Urothelium cell line (cell line): ENCODE data around the gene ZGPAT.

ENCODE experiments used
- DNase-seq: peaks from one replicate; pipeline ENCODE4 v3.0.0; 2011; ENCODE audit warnings: low spot score, mixed read lengths
- FAIRE-seq: peaks from 2 replicates; lab custom pipeline; 2011; peaks lifted over from hg19 to GRCh38; lab: Jason Lieb, UNC

ZGPAT gene

GRCh38 chr20:63691711-63692435 lies 16.0 kb upstream of the ZGPAT start:
- no peak for FAIRE-seq
- DNase-seq, result no peak

GRCh38 chr20:63692436-63693082 lies 15.3 kb upstream of the ZGPAT start:
- DNase-seq, result peak; percentile 45

GRCh38 chr20:63693083-63693732 lies 14.6 kb upstream of the ZGPAT start:
- no peak for DNase-seq
- peak; percentile 99 for FAIRE-seq

More at GRCh38 chr20:63692436-63693082, 15.3 kb upstream of the ZGPAT start:
- no peak for FAIRE-seq

GRCh38 chr20:63693733-63694583 lies 13.9 kb upstream of the ZGPAT start:
- FAIRE-seq, result no peak
- no peak for DNase-seq

- FAIRE-seq (no peak), DNase-seq (no peak)
Measured at GRCh38 chr20:63694584-63695423, 13.0 kb upstream of the ZGPAT start.

DNA sequence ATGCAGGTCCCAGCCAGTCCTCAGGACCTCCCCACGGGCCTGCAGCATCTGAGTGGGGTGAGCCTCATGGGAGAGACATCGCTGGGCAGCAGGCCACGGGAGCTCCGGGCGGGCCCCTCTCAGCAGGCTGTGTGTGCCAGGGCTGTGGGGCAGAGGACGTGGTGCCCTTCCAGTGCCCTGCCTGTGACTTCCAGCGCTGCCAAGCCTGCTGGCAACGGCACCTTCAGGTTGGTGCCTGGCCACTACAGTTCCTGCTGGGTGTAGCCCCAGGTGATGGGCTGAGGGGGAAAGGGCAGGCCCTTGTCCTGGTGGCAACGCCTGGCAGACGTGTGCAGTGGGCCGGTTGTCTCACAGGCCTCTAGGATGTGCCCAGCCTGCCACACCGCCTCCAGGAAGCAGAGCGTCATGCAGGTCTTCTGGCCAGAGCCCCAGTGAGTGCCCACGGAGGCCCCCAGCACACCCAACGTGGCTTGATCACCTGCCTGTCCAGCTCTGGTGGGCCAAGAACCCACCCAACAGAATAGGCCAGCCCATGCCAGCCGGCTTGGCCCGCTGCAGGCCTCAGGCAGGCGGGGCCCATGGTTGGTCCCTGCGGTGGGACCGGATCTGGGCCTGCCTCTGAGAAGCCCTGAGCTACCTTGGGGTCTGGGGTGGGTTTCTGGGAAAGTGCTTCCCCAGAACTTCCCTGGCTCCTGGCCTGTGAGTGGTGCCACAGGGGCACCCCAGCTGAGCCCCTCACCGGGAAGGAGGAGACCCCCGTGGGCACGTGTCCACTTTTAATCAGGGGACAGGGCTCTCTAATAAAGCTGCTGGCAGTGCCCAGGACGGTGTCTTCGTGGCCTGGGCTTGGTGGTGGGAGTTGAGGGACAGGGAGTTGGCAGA lies 12.2 kb upstream of the ZGPAT start:
- DNase-seq (no peak), FAIRE-seq (no peak)

GRCh38 chr20:63696306-63696627 lies 11.6 kb upstream of the ZGPAT start:
- FAIRE-seq (no peak), DNase-seq (no peak)

DNA sequence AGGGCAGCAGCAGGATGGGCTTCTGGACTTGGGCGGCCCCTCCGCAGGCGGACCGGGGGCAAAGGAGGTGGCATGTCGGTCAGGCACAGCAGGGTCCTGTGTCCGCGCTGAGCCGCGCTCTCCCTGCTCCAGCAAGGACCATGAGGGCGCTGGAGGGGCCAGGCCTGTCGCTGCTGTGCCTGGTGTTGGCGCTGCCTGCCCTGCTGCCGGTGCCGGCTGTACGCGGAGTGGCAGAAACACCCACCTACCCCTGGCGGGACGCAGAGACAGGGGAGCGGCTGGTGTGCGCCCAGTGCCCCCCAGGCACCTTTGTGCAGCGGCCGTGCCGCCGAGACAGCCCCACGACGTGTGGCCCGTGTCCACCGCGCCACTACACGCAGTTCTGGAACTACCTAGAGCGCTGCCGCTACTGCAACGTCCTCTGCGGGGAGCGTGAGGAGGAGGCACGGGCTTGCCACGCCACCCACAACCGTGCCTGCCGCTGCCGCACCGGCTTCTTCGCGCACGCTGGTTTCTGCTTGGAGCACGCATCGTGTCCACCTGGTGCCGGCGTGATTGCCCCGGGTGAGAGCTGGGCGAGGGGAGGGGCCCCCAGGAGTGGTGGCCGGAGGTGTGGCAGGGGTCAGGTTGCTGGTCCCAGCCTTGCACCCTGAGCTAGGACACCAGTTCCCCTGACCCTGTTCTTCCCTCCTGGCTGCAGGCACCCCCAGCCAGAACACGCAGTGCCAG lies 11.0 kb upstream of the ZGPAT start, which contains the start of gene TNFRSF6B:
TSS of gene TNFRSF6B (plus strand) at position 25 of the 729 bp plus-strand sequence. CDS start at position 141, 116 bp downstream.
- FAIRE-seq, result no peak
- no peak for DNase-seq

DNA sequence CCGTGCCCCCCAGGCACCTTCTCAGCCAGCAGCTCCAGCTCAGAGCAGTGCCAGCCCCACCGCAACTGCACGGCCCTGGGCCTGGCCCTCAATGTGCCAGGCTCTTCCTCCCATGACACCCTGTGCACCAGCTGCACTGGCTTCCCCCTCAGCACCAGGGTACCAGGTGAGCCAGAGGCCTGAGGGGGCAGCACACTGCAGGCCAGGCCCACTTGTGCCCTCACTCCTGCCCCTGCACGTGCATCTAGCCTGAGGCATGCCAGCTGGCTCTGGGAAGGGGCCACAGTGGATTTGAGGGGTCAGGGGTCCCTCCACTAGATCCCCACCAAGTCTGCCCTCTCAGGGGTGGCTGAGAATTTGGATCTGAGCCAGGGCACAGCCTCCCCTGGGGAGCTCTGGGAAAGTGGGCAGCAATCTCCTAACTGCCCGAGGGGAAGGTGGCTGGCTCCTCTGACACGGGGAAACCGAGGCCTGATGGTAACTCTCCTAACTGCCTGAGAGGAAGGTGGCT lies 10.4 kb upstream of the ZGPAT start:
- DNase-seq (no peak), FAIRE-seq (no peak)

DNA sequence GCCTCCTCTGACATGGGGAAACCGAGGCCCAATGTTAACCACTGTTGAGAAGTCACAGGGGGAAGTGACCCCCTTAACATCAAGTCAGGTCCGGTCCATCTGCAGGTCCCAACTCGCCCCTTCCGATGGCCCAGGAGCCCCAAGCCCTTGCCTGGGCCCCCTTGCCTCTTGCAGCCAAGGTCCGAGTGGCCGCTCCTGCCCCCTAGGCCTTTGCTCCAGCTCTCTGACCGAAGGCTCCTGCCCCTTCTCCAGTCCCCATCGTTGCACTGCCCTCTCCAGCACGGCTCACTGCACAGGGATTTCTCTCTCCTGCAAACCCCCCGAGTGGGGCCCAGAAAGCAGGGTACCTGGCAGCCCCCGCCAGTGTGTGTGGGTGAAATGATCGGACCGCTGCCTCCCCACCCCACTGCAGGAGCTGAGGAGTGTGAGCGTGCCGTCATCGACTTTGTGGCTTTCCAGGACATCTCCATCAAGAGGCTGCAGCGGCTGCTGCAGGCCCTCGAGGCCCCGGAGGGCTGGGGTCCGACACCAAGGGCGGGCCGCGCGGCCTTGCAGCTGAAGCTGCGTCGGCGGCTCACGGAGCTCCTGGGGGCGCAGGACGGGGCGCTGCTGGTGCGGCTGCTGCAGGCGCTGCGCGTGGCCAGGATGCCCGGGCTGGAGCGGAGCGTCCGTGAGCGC lies 9.8 kb upstream of the ZGPAT start:
- FAIRE-seq (no peak), DNase-seq (no peak)

DNA sequence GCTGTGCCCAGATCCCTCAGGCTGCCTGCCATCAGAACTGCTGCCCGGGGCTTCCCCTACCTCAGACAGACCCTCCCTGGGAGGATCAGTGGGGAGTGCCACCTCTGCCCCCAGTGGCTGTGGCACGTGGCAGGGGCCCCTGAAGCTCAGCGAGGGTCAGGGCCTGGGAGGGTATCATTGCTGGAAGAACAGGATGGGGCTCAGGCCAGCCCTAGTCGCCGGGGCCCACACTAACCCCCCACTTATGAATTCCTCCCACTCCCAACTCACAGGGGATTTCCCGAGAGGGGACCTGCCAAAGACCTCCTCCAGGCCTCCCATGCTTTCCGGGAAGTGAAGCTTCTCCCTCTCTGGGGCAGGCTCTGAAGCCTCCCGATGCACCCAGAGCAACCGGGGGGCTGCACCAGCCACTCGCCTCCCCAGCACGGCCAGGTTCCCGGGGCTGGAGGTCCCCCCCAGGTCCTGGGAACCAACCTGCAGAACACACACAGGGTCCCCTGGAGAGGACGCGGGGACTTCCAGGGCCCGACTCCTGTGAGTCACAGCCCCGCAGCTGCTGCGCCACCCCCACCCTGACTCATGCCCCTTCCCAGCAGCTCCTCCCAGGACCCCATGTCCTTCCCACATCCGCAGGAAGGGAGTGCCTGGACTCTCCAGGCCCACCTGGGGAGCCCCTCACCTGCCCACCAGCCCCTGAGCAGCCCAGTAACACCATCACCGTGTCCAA lies 8.9 kb upstream of the ZGPAT start:
- DNase-seq, result peak; percentile 93
- no peak for FAIRE-seq

DNA sequence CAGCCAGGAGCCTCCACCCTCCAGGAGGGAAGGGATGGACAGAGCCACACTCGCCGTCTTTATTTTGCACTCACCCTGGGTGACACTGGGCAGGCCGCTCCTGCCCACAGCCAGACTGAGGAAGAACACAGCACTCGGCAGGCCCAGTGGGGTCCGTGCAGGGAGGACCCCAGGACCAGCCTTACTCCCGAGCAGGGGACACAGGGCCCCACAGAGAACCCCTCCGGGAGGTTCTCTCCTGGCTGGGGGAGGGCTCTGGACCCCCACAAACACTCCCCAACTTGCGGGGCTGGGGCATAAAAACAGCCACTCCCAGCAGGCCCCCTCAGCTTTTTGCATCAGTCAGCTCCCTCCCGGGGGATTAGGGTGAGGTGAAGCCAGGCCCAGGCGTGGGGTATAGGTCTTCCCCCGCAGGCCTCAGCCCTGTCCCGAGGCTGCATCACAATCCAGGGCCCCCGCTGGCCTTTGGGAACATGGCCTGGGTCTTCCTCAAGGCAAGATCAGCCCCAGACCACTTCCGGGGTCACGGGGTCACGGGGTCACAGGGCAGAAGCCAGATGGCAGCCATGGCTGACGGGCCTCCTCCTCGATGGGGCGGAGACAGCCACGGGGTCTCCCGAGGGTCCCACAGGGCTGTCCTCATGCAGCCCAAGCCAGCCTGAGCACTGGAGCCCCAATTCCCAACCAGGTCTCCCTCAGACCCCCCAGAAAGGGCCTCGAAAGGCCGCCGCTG lies 8.2 kb upstream of the ZGPAT start:
- no peak for DNase-seq
- FAIRE-seq, result no peak

- FAIRE-seq (no peak), DNase-seq (no peak)
Measured at GRCh38 chr20:63700199-63701050, 7.4 kb upstream of the ZGPAT start.

DNA sequence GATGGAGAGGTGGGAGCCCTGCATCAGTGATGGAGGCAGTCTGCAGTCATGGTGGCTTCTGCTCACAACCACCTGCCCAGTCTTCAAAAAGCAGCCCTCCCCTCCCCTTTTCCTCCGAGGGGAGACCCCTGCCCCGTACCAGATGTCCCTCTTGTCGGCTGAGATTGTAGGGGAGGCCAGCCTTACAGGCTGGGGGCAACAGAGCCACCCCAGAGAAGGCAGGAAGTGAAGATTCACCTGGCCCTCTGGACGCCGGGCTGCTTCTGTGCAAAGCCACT lies 6.8 kb upstream of the ZGPAT start:
- FAIRE-seq (no peak), DNase-seq (no peak)

DNA sequence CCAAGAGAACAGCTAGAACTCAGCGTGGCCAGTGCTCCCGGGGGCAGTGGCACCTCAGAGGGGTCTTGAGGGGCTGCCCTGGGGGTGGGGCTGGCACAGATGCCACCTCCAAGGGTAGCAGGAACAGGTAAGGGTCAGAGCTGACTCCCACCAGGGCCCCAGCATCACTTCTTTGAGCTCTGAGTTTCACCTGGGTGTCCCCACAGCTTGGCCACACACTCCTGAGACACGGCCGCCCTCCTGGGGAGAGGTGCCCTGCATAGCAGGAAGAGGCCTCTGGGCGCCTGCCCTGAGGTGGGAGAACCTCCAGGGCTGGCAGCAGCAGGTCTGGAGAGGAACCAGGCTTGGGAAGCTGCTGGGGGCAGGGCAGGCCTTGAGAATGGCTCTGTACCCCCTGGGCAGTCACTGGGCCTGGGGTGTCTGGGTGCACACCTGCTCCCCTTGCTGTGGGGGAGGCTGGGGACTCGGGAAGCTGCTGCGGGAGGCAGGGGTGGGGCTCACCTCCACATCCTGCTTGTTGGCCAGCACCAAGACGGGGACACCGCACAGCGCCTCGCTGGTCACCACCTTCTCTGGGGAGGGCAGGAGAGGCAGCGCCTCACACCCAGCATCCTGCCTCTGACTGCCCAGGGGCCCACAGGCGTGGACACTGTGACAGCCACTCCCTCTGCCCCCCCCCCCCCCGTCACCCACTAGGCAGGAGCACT lies 6.4 kb upstream of the ZGPAT start:
- DNase-seq (no peak), FAIRE-seq (no peak)
